Activated CD4-positive, alpha-beta T cell treated with anti-CD3 and anti-CD28 coated beads for 36 hours (primary cell): ENCODE results near the gene TDRD7. TPM values are rescaled to one million over a fixed set of nuclear protein-coding genes. Genes with fewer than 3 reads are reported as not detected.
A peak's percentile ranks its signal among the peaks of the same experiment; 100 is the strongest.

Experiments used
- ATAC-seq: fragments of 200-7000 bp; cut with Tn5 transposase; one replicate; pipeline ENCODE4 v1.10.0; 2021; ENCODE audit warnings: mild to moderate bottlenecking, moderate library complexity
- CTCF ChIA-PET: fragments of 350-600 bp; sonication (Branson Sonifier 250); formaldehyde crosslinking; loops from one replicate; lab custom pipeline; 2021; ENCODE audit warnings: antibody characterized with exemption; lab: Charles Lee
- POLR2A ChIA-PET: fragments of 350-600 bp; sonication (Branson Sonifier 250); formaldehyde crosslinking; loops from one replicate; lab custom pipeline; 2021; ENCODE audit warnings: antibody characterized with exemption, inconsistent platforms; lab: Charles Lee
- DNase-seq: peaks from one replicate; pipeline ENCODE4 v3.0.0-alpha.2; 2020
- H3K27ac Mint-ChIP-seq: one replicate; pipeline ENCODE4 v1.8.0; 2021; ENCODE audit warnings: mixed read lengths
- H3K27me3 Mint-ChIP-seq: one replicate; pipeline ENCODE4 v1.8.0; 2021; ENCODE audit warnings: mixed read lengths
- H3K36me3 Mint-ChIP-seq: one replicate; pipeline ENCODE4 v1.8.0; 2021; ENCODE audit warnings: low read depth, mixed read lengths
- H3K4me1 Mint-ChIP-seq: one replicate; pipeline ENCODE4 v1.8.0; 2021; ENCODE audit warnings: mixed read lengths
- H3K4me3 Mint-ChIP-seq: one replicate; pipeline ENCODE4 v1.8.0; 2021; ENCODE audit warnings: mild to moderate bottlenecking, moderate library complexity, mixed read lengths
- H3K9me3 Mint-ChIP-seq: one replicate; pipeline ENCODE4 v1.8.0; 2021; ENCODE audit warnings: low read depth, mixed read lengths
- intact Hi-C, 2 experiments: fragments of 100-400 bp; cut with DNase I in 1 of 2; cut with micrococcal nuclease in 1 of 2; formaldehyde crosslinking; loops; one replicate each; pipeline versions ENCODE4 v1.14.2 to v1.15.1; 2022 to 2024; cut with DNase I, micrococcal nuclease
- total RNA-seq, 2 experiments: library from RNA; stranded (reverse); gene quantifications; one replicate each; pipeline ENCODE4 v1.2.3, GENCODE V29; 2021

The TDRD7 gene
- total RNA-seq, 2 experiments from 2014 or later, result 9.3 TPM

- ChIA-PET CTCF (no interaction called here), POLR2A (no interaction called here)
- H3K27ac Mint-ChIP-seq, result no peak overlapping the region
- H3K36me3 Mint-ChIP-seq, result peaks cover 5% of the 10 kb centered on the region
- intact Hi-C loops, result no loop called here
- ATAC-seq (no peak), DNase-seq (no peak)
- peaks cover 32% of the 10 kb centered on the region for H3K27me3 Mint-ChIP-seq
- no peaks in the 10 kb centered on the region for H3K4me1 Mint-ChIP-seq
- H3K4me3 Mint-ChIP-seq, result no peak overlapping the region
- peaks cover 9% of the 10 kb centered on the region for H3K9me3 Mint-ChIP-seq
Observed at GRCh38 chr9:97405551-97405950, 6.3 kb upstream of the TDRD7 start.

GRCh38 chr9:97406620-97407177 lies 5.2 kb upstream of the TDRD7 start:
- Mint-ChIP-seq H3K36me3 (peaks cover 5% of the 10 kb centered on the region), H3K4me3 (no peak overlapping the region), H3K27ac (no peak overlapping the region), H3K27me3 (peaks cover 32% of the 10 kb centered on the region), H3K9me3 (peaks cover 9% of the 10 kb centered on the region), H3K4me1 (peaks cover 3% of the 10 kb centered on the region)
- intact Hi-C loops, result no loop called here
- POLR2A ChIA-PET, result no interaction called here
- DNase-seq (no peak), ATAC-seq (no peak)
- CTCF ChIA-PET, result interaction anchor here (0.6 to 1.6 kb wide), 4 partner anchors 9 to 192 kb away, joined by 4 to 6 read pairs (median 4); no protein-coding TSS in a partner anchor

GRCh38 chr9:97408562-97408961 lies 3.3 kb upstream of the TDRD7 start:
- H3K4me3 Mint-ChIP-seq, result no peak overlapping the region

GRCh38 chr9:97411440-97411788 lies 482 bp upstream of the TDRD7 start:
- Mint-ChIP-seq H3K27me3 (peaks cover 20% of the 10 kb centered on the region), H3K27ac (peak overlapping the region; percentile 58)

More at GRCh38 chr9:97408562-97408961, 3.3 kb upstream of the TDRD7 start:
- Mint-ChIP-seq H3K27me3 (peaks cover 32% of the 10 kb centered on the region), H3K36me3 (peaks cover 4% of the 10 kb centered on the region), H3K27ac (no peak overlapping the region), H3K9me3 (peaks cover 8% of the 10 kb centered on the region), H3K4me1 (peaks cover 13% of the 10 kb centered on the region)
- intact Hi-C loops, result no loop called here
- DNase-seq, result no peak
- no peak for ATAC-seq
- ChIA-PET CTCF (no interaction called here), POLR2A (no interaction called here)

GRCh38 chr9:97412626-97413385 lies 910 bp downstream of the TDRD7 start:
- peak overlapping the region; percentile 74 for H3K4me3 Mint-ChIP-seq
- POLR2A ChIA-PET, result no interaction called here
- no peak for DNase-seq
- peak; percentile 4 for ATAC-seq
- CTCF ChIA-PET, result interaction anchor here (0.6 to 4.5 kb wide), 14 partner anchors 9 to 632 kb away, joined by 3 to 23 read pairs (median 4); partner anchors contain the start of gene ZNF782
- peaks cover 10% of the 10 kb centered on the region for H3K27me3 Mint-ChIP-seq
- no peaks in the 10 kb centered on the region for H3K9me3 Mint-ChIP-seq
- H3K4me1 Mint-ChIP-seq, result peaks cover 22% of the 10 kb centered on the region
- peak overlapping the region; percentile 53 for H3K27ac Mint-ChIP-seq
- intact Hi-C loops, result loop anchor here (1.0 to 5.0 kb wide), 10 partner anchors 88 to 995 kb away; partner anchors contain the start of genes NCBP1 (in 1 of the 2), TMOD1 (in 1 of the 2), TSTD2 (in 1 of the 2) and XPA (in 1 of the 2)
- H3K36me3 Mint-ChIP-seq, result no peaks in the 10 kb centered on the region

More at GRCh38 chr9:97411440-97411788, 482 bp upstream of the TDRD7 start:
- Mint-ChIP-seq H3K9me3 (no peaks in the 10 kb centered on the region), H3K4me1 (peaks cover 22% of the 10 kb centered on the region), H3K4me3 (peak overlapping the region; percentile 74), H3K36me3 (no peaks in the 10 kb centered on the region)
- POLR2A ChIA-PET, result no interaction called here
- intact Hi-C loops, result loop anchor here (1.0 to 5.0 kb wide), 9 partner anchors 14 to 634 kb away; partner anchors contain the start of genes ZNF510 (in 1 of the 2) and ZNF782 (in 1 of the 2)
- CTCF ChIA-PET, result interaction anchor here (0.8 to 3.6 kb wide), 8 partner anchors 14 to 205 kb away, joined by 3 to 21 read pairs (median 4); no protein-coding TSS in a partner anchor
- no peak for ATAC-seq
- DNase-seq, result no peak

- ChIA-PET POLR2A (no interaction called here), CTCF (interaction anchor here (0.8 to 4.5 kb wide), 6 partner anchors 8 to 203 kb away, joined by 3 to 23 read pairs (median 6); no protein-coding TSS in a partner anchor)
- DNase-seq (no peak), ATAC-seq (no peak)
- intact Hi-C loops, result loop anchor here (2.0 to 5.0 kb wide), 7 partner anchors 87 to 636 kb away; partner anchors contain the start of genes TMOD1 (in 1 of the 2), XPA (in 1 of the 2) and ZNF510 (in 1 of the 2)
- Mint-ChIP-seq H3K27me3 (peaks cover 4% of the 10 kb centered on the region), H3K27ac (no peak overlapping the region), H3K36me3 (no peaks in the 10 kb centered on the region), H3K9me3 (no peaks in the 10 kb centered on the region), H3K4me3 (peak overlapping the region; percentile 74), H3K4me1 (peaks cover 22% of the 10 kb centered on the region)
Observed at GRCh38 chr9:97413462-97413861, 1.6 kb downstream of the TDRD7 start.

GRCh38 chr9:97415146-97415545 lies 3.2 kb downstream of the TDRD7 start:
- Mint-ChIP-seq H3K27me3 (no peaks in the 10 kb centered on the region), H3K4me3 (no peak overlapping the region), H3K4me1 (peaks cover 30% of the 10 kb centered on the region), H3K27ac (no peak overlapping the region), H3K36me3 (no peaks in the 10 kb centered on the region), H3K9me3 (no peaks in the 10 kb centered on the region)
- intact Hi-C loops, result no loop called here
- ChIA-PET CTCF (interaction anchor here (0.6 to 4.5 kb wide), 6 partner anchors 13 to 219 kb away, joined by 3 to 23 read pairs (median 4); no protein-coding TSS in a partner anchor), POLR2A (no interaction called here)
- DNase-seq (no peak), ATAC-seq (no peak)

- Mint-ChIP-seq H3K36me3 (no peaks in the 10 kb centered on the region), H3K27ac (no peak overlapping the region), H3K9me3 (peaks cover 5% of the 10 kb centered on the region), H3K4me3 (no peak overlapping the region), H3K4me1 (peaks cover 14% of the 10 kb centered on the region), H3K27me3 (no peaks in the 10 kb centered on the region)
- intact Hi-C loops, result no loop called here
- CTCF ChIA-PET, result no interaction called here
- ATAC-seq (no peak), DNase-seq (no peak)
- POLR2A ChIA-PET, result no interaction called here
Observed at GRCh38 chr9:97418880-97419279, 7.0 kb downstream of the TDRD7 start.

GRCh38 chr9:97419309-97419867 lies 7.5 kb downstream of the TDRD7 start:
- peaks cover 7% of the 10 kb centered on the region for H3K9me3 Mint-ChIP-seq
- CTCF ChIA-PET, result interaction anchor here (3.1 kb wide), 1 partner anchor 179 kb away, joined by 12 read pairs; no protein-coding TSS in a partner anchor
- POLR2A ChIA-PET, result no interaction called here
- ATAC-seq (no peak), DNase-seq (no peak)
- peaks cover 14% of the 10 kb centered on the region for H3K4me1 Mint-ChIP-seq
- no peak overlapping the region for H3K4me3 Mint-ChIP-seq
- no peaks in the 10 kb centered on the region for H3K27me3 Mint-ChIP-seq
- H3K27ac Mint-ChIP-seq, result no peak overlapping the region
- H3K36me3 Mint-ChIP-seq, result peaks cover 2% of the 10 kb centered on the region
- intact Hi-C loops, result no loop called here

- peaks cover 7% of the 10 kb centered on the region for H3K9me3 Mint-ChIP-seq
- CTCF ChIA-PET, result interaction anchor here (0.6 kb wide), 1 partner anchor 124 kb away, joined by 4 read pairs; no protein-coding TSS in a partner anchor
- POLR2A ChIA-PET, result interaction anchor here (0.6 kb wide), 1 partner anchor 685 kb away, joined by 6 read pairs; no protein-coding TSS in a partner anchor
- intact Hi-C loops, result no loop called here
- DNase-seq, result no peak
- H3K4me1 Mint-ChIP-seq, result no peaks in the 10 kb centered on the region
- peaks cover 14% of the 10 kb centered on the region for H3K36me3 Mint-ChIP-seq
- ATAC-seq, result no peak
- H3K27ac Mint-ChIP-seq, result no peak overlapping the region
- H3K4me3 Mint-ChIP-seq, result no peak overlapping the region
- no peaks in the 10 kb centered on the region for H3K27me3 Mint-ChIP-seq
Observed at GRCh38 chr9:97425336-97425972, 13.6 kb downstream of the TDRD7 start.

- H3K36me3 Mint-ChIP-seq, result peaks cover 14% of the 10 kb centered on the region
- no peak for DNase-seq
- H3K9me3 Mint-ChIP-seq, result peaks cover 7% of the 10 kb centered on the region
- no peak for ATAC-seq
- no peaks in the 10 kb centered on the region for H3K27me3 Mint-ChIP-seq
- ChIA-PET CTCF (interaction anchor here (0.6 to 0.7 kb wide), 2 partner anchors 124 to 205 kb away, joined by 3 to 4 read pairs; no protein-coding TSS in a partner anchor), POLR2A (interaction anchor here (0.6 kb wide), 1 partner anchor 685 kb away, joined by 6 read pairs; no protein-coding TSS in a partner anchor)
- H3K4me3 Mint-ChIP-seq, result no peak overlapping the region
- H3K27ac Mint-ChIP-seq, result no peak overlapping the region
- intact Hi-C loops, result no loop called here
- no peaks in the 10 kb centered on the region for H3K4me1 Mint-ChIP-seq
Observed at GRCh38 chr9:97425973-97426336, 14.1 kb downstream of the TDRD7 start.
